Thyroid gland (tissue), 4 donors: ENCODE results near the gene CPNE4.

Source experiments
- CTCF ChIP-seq, 6 experiments: fragments of 200-600 bp in 3 of 6; fragments of 450-650 bp in 3 of 6; sonication (generic) in 3 of 6; IDR thresholded peaks; one replicate each; pipeline ENCODE4 v1.5.1; 2016 to 2019; ENCODE audit warnings: antibody characterized with exemption in 6 of 6, mild to moderate bottlenecking in 2 of 6, inconsistent platforms in 1 of 6, moderate library complexity in 1 of 6
- POLR2A ChIP-seq, 2 donors: fragments of 450-650 bp; IDR thresholded peaks; one replicate each; pipeline ENCODE4 v1.6.1; 2017; ENCODE audit warnings: antibody characterized with exemption in 2 of 2, mild to moderate bottlenecking in 2 of 2, moderate library complexity in 1 of 2

GRCh38 chr3:131713416-131714123, 321.2 kb downstream of the CPNE4 start:
- TF ChIP-seq CTCF (IDR thresholded peaks at IDR 0.05): no peak
- no peak for TF ChIP-seq POLR2A (IDR thresholded peaks at IDR 0.05)
